Erythroblast (primary cell): ENCODE measurements around the gene NKD1.

Experiments
- GATA1 ChIP-seq: IDR thresholded peaks from 2 replicates; pipeline ENCODE4 v1.6.1; 2011; ENCODE audit warnings: low read depth, mild to moderate bottlenecking, control low read depth, low read length, moderate library complexity
- POLR2A ChIP-seq: IDR thresholded peaks from 2 replicates; pipeline ENCODE4 v1.6.1; 2011; ENCODE audit warnings: mild to moderate bottlenecking, low read length

- TF ChIP-seq POLR2A: no peak
- no peak for TF ChIP-seq GATA1
Measured at GRCh38 chr16:50578137-50578536, 29.9 kb downstream of the NKD1 start.
